ENCODE results near the gene GPR135.
"Not testable (repeated sequence)": the region's sequence is repeated elsewhere in the genome, so short reads cannot be mapped to it uniquely, and the experiment has no call there.

Gene GPR135

GRCh38 chr14:59451849-59452248, 13.3 kb downstream of the GPR135 start:
- DNase-seq (ENCODE audit: extremely low spot score): no peak
- POLR2A ChIA-PET: no interaction called here
- TF ChIP-seq ARNT (IDR thresholded peaks at IDR 0.05): no peak
- no peak for TF ChIP-seq CTBP1 (IDR thresholded peaks at IDR 0.05; ENCODE audit: borderline replicate concordance)
- TF ChIP-seq FOXA1 (IDR thresholded peaks at IDR 0.05): no peak
- TF ChIP-seq HDGF (IDR thresholded peaks at IDR 0.05; ENCODE audit: borderline replicate concordance): no peak
- TF ChIP-seq L3MBTL2 (conservative IDR thresholded peaks at IDR 0.05): no peak
- no peak for TF ChIP-seq ZNF384 (IDR thresholded peaks at IDR 0.05)
- no peak for TF ChIP-seq FOXM1 (IDR thresholded peaks at IDR 0.05; ENCODE audit: borderline replicate concordance)
- no peak for TF ChIP-seq LEF1 (IDR thresholded peaks at IDR 0.05; ENCODE audit: borderline replicate concordance)
- TF ChIP-seq BHLHE40 (IDR thresholded peaks at IDR 0.05; ENCODE audit: borderline replicate concordance): no peak
- TF ChIP-seq ELF4 (IDR thresholded peaks at IDR 0.05): no peak
- no peak for TF ChIP-seq SUZ12 (IDR thresholded peaks at IDR 0.05)
- TF ChIP-seq PKNOX1 (IDR thresholded peaks at IDR 0.05): no peak
- TF ChIP-seq SP1 (IDR thresholded peaks at IDR 0.05): no peak
- TF ChIP-seq TARDBP (IDR thresholded peaks at IDR 0.05): no peak
- no peak for TF ChIP-seq FOXK2 (IDR thresholded peaks at IDR 0.05)
- TF ChIP-seq NFRKB (IDR thresholded peaks at IDR 0.05): no peak
- CTCF ChIA-PET: interaction anchor here (0.9 kb wide), 1 partner anchor 32 kb away, joined by 3 read pairs; the partner anchor contains the start of genes JKAMP and L3HYPDH

- no peak for TF ChIP-seq FOXM1 (IDR thresholded peaks at IDR 0.05; ENCODE audit: borderline replicate concordance)
- no peak for TF ChIP-seq NFRKB (IDR thresholded peaks at IDR 0.05)
- TF ChIP-seq FOXK2 (IDR thresholded peaks at IDR 0.05): no peak
- TF ChIP-seq ELF4 (IDR thresholded peaks at IDR 0.05): no peak
- TF ChIP-seq ZNF384 (IDR thresholded peaks at IDR 0.05): no peak
- no peak for TF ChIP-seq SUZ12 (IDR thresholded peaks at IDR 0.05)
- no peak for TF ChIP-seq PKNOX1 (IDR thresholded peaks at IDR 0.05)
- no peak for TF ChIP-seq LEF1 (IDR thresholded peaks at IDR 0.05; ENCODE audit: borderline replicate concordance)
- no peak for TF ChIP-seq TARDBP (IDR thresholded peaks at IDR 0.05)
- no peak for TF ChIP-seq SP1 (IDR thresholded peaks at IDR 0.05)
- no peak for TF ChIP-seq BHLHE40 (IDR thresholded peaks at IDR 0.05; ENCODE audit: borderline replicate concordance)
- no peak for TF ChIP-seq L3MBTL2 (conservative IDR thresholded peaks at IDR 0.05)
- no peak for TF ChIP-seq HDGF (IDR thresholded peaks at IDR 0.05; ENCODE audit: borderline replicate concordance)
- no peak for TF ChIP-seq CTBP1 (IDR thresholded peaks at IDR 0.05; ENCODE audit: borderline replicate concordance)
- no peak for TF ChIP-seq FOXA1 (IDR thresholded peaks at IDR 0.05)
- TF ChIP-seq ARNT (IDR thresholded peaks at IDR 0.05): no peak
- CTCF ChIA-PET: no interaction called here
Observed at GRCh38 chr14:59450716-59451115, 14.5 kb downstream of the GPR135 start.

GRCh38 chr14:59448673-59449072, 16.5 kb downstream of the GPR135 start:
- CTCF ChIA-PET; POLR2A ChIA-PET; DNase-seq (ENCODE audit: extremely low spot score): not testable (repeated sequence)

More at GRCh38 chr14:59450716-59451115, 14.5 kb downstream of the GPR135 start:
- DNase-seq (ENCODE audit: extremely low spot score): no peak
- POLR2A ChIA-PET: no interaction called here

- ChIA-PET POLR2A (no interaction called here), CTCF (interaction anchor here (0.6 kb wide), 1 partner anchor 809 kb away, joined by 3 read pairs; no protein-coding TSS in a partner anchor)
- no peak for TF ChIP-seq HDGF (IDR thresholded peaks at IDR 0.05; ENCODE audit: borderline replicate concordance)
- no peak for TF ChIP-seq ZNF384 (IDR thresholded peaks at IDR 0.05)
- TF ChIP-seq FOXM1 (IDR thresholded peaks at IDR 0.05; ENCODE audit: borderline replicate concordance): no peak
- no peak for TF ChIP-seq FOXK2 (IDR thresholded peaks at IDR 0.05)
- TF ChIP-seq L3MBTL2 (conservative IDR thresholded peaks at IDR 0.05): no peak
- no peak for TF ChIP-seq FOXA1 (IDR thresholded peaks at IDR 0.05)
- TF ChIP-seq PKNOX1 (IDR thresholded peaks at IDR 0.05): no peak
- TF ChIP-seq CTBP1 (IDR thresholded peaks at IDR 0.05; ENCODE audit: borderline replicate concordance): no peak
- no peak for TF ChIP-seq ARNT (IDR thresholded peaks at IDR 0.05)
- no peak for TF ChIP-seq NFRKB (IDR thresholded peaks at IDR 0.05)
- no peak for TF ChIP-seq BHLHE40 (IDR thresholded peaks at IDR 0.05; ENCODE audit: borderline replicate concordance)
- no peak for TF ChIP-seq LEF1 (IDR thresholded peaks at IDR 0.05; ENCODE audit: borderline replicate concordance)
- TF ChIP-seq SP1 (IDR thresholded peaks at IDR 0.05): no peak
- TF ChIP-seq SUZ12 (IDR thresholded peaks at IDR 0.05): no peak
- TF ChIP-seq TARDBP (IDR thresholded peaks at IDR 0.05): no peak
- TF ChIP-seq ELF4 (IDR thresholded peaks at IDR 0.05): no peak
- no peak for DNase-seq (ENCODE audit: extremely low spot score)
Observed at GRCh38 chr14:59439256-59439965, 25.8 kb downstream of the GPR135 start.

GRCh38 chr14:59438195-59438647, 27.0 kb downstream of the GPR135 start:
- DNase-seq (ENCODE audit: extremely low spot score): no peak
- ChIA-PET CTCF (no interaction called here), POLR2A (no interaction called here)
- TF ChIP-seq NFRKB (IDR thresholded peaks at IDR 0.05) (no peak), HDGF (IDR thresholded peaks at IDR 0.05; ENCODE audit: borderline replicate concordance) (no peak), ZNF384 (IDR thresholded peaks at IDR 0.05) (no peak), SP1 (IDR thresholded peaks at IDR 0.05) (no peak), LEF1 (IDR thresholded peaks at IDR 0.05; ENCODE audit: borderline replicate concordance) (no peak), ELF4 (IDR thresholded peaks at IDR 0.05) (no peak), FOXM1 (IDR thresholded peaks at IDR 0.05; ENCODE audit: borderline replicate concordance) (no peak), L3MBTL2 (conservative IDR thresholded peaks at IDR 0.05) (no peak), TARDBP (IDR thresholded peaks at IDR 0.05) (no peak), FOXA1 (IDR thresholded peaks at IDR 0.05) (no peak), BHLHE40 (IDR thresholded peaks at IDR 0.05; ENCODE audit: borderline replicate concordance) (no peak), FOXK2 (IDR thresholded peaks at IDR 0.05) (no peak)

- ChIA-PET POLR2A (no interaction called here), CTCF (interaction anchor here (1.8 kb wide), 1 partner anchor 8 kb away, joined by 5 read pairs; no protein-coding TSS in a partner anchor)
- TF ChIP-seq NFRKB (IDR thresholded peaks at IDR 0.05) (no peak), FOXM1 (IDR thresholded peaks at IDR 0.05; ENCODE audit: borderline replicate concordance) (no peak), FOXK2 (IDR thresholded peaks at IDR 0.05) (no peak), HDGF (IDR thresholded peaks at IDR 0.05; ENCODE audit: borderline replicate concordance) (no peak), ZNF384 (IDR thresholded peaks at IDR 0.05) (no peak), TARDBP (IDR thresholded peaks at IDR 0.05) (no peak), FOXA1 (IDR thresholded peaks at IDR 0.05) (no peak), LEF1 (IDR thresholded peaks at IDR 0.05; ENCODE audit: borderline replicate concordance) (no peak), L3MBTL2 (conservative IDR thresholded peaks at IDR 0.05) (no peak), ELF4 (IDR thresholded peaks at IDR 0.05) (no peak), ARNT (IDR thresholded peaks at IDR 0.05) (no peak), CTBP1 (IDR thresholded peaks at IDR 0.05; ENCODE audit: borderline replicate concordance) (no peak), BHLHE40 (IDR thresholded peaks at IDR 0.05; ENCODE audit: borderline replicate concordance) (no peak)
- DNase-seq (ENCODE audit: extremely low spot score): no peak
Observed at GRCh38 chr14:59435987-59436386, 29.2 kb downstream of the GPR135 start.
